ENCODE data around the gene PMM2. TPM values are rescaled to one million over a fixed set of nuclear protein-coding genes. Genes with fewer than 3 reads are reported as not detected.
"Not testable (repeated sequence)": the region's sequence is repeated elsewhere in the genome, so short reads cannot be mapped to it uniquely, and the experiment has no call there.

The PMM2 gene
- total and polyA plus RNA-seq, 12 donors = 7.4 to 81.1 (median 26.3) TPM

DNA sequence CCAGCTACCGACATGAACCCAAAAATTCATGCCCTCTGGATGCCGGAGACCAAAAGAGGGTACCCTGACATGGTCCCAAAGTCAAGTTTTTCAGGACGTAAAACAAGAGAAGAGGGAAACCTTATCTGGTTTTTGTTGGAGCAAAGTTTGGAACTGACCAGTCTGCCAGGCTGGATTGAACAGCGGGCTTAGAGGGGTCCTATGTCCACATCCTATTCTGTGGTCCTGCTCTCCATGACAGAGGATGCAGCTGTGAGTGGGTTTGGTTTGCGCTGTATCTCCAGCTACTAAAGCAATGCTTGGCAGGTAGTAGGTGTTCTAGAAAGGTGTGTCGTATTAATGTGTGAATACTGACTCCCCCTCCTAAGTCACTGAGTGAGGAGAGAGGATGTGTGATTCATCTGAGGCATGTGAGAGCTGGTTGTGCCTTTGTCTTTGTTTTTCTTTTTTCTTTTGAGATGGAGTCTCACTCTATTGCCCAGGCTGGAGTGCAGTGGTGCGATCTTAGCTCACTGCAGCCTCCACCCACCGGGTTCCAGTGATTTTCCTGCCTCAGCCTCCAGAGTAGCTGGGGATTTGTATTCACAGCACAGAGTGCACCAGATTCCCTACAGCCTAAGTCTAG, 31.0 kb downstream of the PMM2 start:
- peaks cover 0 to 4% of the 10 kb centered on the region in 2 donors for H3K4me1 ChIP-seq (replicated peaks in 1 of 2)
- H3K4me3 ChIP-seq = no peak overlapping the region
- no peaks in the 10 kb centered on the region for H3K9me3 ChIP-seq (replicated peaks in 1 of 3)
- WGBS, 4 donors = 94 to 98% (median 96%) methylated on average over 8 of the region's 8 CpGs
- DNase-seq = no peak
- intact Hi-C loops (cut with DNase I) = no loop called here
- H3K36me3 ChIP-seq (replicated peaks in 1 of 2) = peaks cover 0 to 17% of the 10 kb centered on the region in 2 donors
- TF ChIP-seq POLR2A (IDR thresholded peaks at IDR 0.05) (no peak), CTCF (IDR thresholded peaks at IDR 0.05) (no peak)
- no peak overlapping the region for H3K27ac ChIP-seq
- no peaks in the 10 kb centered on the region for H3K27me3 ChIP-seq

DNA sequence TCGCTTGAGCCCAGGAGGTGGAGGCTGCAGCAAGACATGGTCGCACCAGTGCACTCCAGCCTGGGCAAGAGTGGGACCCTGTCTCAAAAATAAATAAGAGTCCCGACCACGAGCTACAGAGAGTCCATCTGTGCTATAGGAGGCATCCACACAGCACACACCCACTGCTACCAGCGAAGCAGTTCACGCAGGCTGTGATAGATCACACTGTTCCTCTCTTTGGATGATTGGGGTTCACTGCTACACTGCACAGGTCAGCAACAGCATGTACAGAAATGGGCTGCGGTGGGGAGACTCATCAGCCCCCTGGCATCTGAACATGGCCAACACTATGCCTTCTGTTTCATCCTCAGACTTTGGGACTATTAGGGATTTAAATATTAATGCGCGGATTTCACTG, 33.8 kb downstream of the PMM2 start:
- DNase-seq = no peak
- 89 to 95% (median 93%) methylated on average over 9 of the region's 9 CpGs for WGBS, 4 donors
- H3K36me3 ChIP-seq (replicated peaks in 1 of 2) = peaks cover 0 to 17% of the 10 kb centered on the region in 2 donors
- TF ChIP-seq CTCF (IDR thresholded peaks at IDR 0.05) (no peak), POLR2A (IDR thresholded peaks at IDR 0.05) (no peak)
- no peaks in the 10 kb centered on the region for H3K9me3 ChIP-seq (replicated peaks in 1 of 3)
- intact Hi-C loops (cut with DNase I) = no loop called here
- peaks cover 0 to 4% of the 10 kb centered on the region in 2 donors for H3K4me1 ChIP-seq (replicated peaks in 1 of 2)
- H3K27ac ChIP-seq = no peak overlapping the region
- H3K4me3 ChIP-seq = no peak overlapping the region
- no peaks in the 10 kb centered on the region for H3K27me3 ChIP-seq

- 81 to 88% (median 86%) methylated on average over 12 to 18 of the region's 18 CpGs for WGBS, 4 donors
- intact Hi-C loops (cut with DNase I) = no loop called here
- Histone ChIP-seq H3K9me3 (replicated peaks in 1 of 3) (no peaks in the 10 kb centered on the region), H3K27me3 (no peaks in the 10 kb centered on the region), H3K36me3 (replicated peaks in 1 of 2) (peaks cover 0 to 17% of the 10 kb centered on the region in 2 donors), H3K4me3 (no peak overlapping the region), H3K27ac (no peak overlapping the region), H3K4me1 (replicated peaks in 1 of 2) (peaks cover 0 to 4% of the 10 kb centered on the region in 2 donors)
- no peak for DNase-seq
- no peak for TF ChIP-seq CTCF (IDR thresholded peaks at IDR 0.05)
Observed at GRCh38 chr16:8831871-8832716, 34.5 kb downstream of the PMM2 start.

GRCh38 chr16:8832717-8833105, 35.1 kb downstream of the PMM2 start:
- Histone ChIP-seq H3K4me3 (no peak overlapping the region), H3K36me3 (replicated peaks in 1 of 2) (peaks cover 0 to 17% of the 10 kb centered on the region in 2 donors), H3K27ac (no peak overlapping the region), H3K9me3 (replicated peaks in 1 of 3) (no peaks in the 10 kb centered on the region), H3K27me3 (no peaks in the 10 kb centered on the region), H3K4me1 (replicated peaks in 1 of 2) (peaks cover 0 to 4% of the 10 kb centered on the region in 2 donors)
- DNase-seq = no peak
- intact Hi-C loops (cut with DNase I) = no loop called here
- TF ChIP-seq POLR2A (IDR thresholded peaks at IDR 0.05) (no peak), CTCF (IDR thresholded peaks at IDR 0.05) (no peak)
- 85 to 94% (median 87%) methylated on average over 16 of the region's 16 CpGs for WGBS, 4 donors

DNA sequence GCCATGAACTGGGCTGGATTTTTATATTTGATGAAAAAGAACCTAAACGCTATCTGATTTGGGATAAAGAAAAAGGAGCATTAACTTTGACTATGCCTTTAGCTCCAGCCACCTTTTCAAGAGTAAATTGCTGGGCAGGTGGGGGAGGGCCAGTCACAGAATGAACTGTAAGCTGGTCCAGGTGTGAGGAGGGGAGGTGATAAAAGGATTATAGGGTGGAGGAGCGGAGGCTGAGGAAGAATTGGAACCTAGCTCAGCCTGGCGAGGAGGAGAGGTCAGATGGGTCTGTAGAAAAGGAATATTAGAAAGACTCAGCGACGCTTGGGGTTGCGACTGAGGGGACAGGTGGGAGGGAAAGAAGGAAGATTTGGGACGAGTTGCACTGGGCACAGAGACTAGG, 39.2 kb downstream of the PMM2 start:
- H3K27ac ChIP-seq; H3K9me3 ChIP-seq (replicated peaks in 1 of 3); intact Hi-C loops (cut with DNase I); H3K36me3 ChIP-seq (replicated peaks in 1 of 2); DNase-seq; H3K27me3 ChIP-seq; H3K4me3 ChIP-seq; H3K4me1 ChIP-seq (replicated peaks in 1 of 2): not testable (repeated sequence)
- WGBS, 4 donors = 87 to 96% (median 90%) methylated on average over 7 of the region's 7 CpGs

- WGBS, 4 donors = 91 to 93% (median 93%) methylated on average over 14 to 15 of the region's 15 CpGs
Observed at GRCh38 chr16:8837594-8837993, 40.0 kb downstream of the PMM2 start.

GRCh38 chr16:8842016-8842415, 44.4 kb downstream of the PMM2 start:
- peak overlapping the region in 1 of 5 donors; percentile 16 for H3K27ac ChIP-seq
- intact Hi-C loops (cut with DNase I); H3K36me3 ChIP-seq (replicated peaks in 1 of 2); H3K9me3 ChIP-seq (replicated peaks in 1 of 3); DNase-seq; H3K4me3 ChIP-seq; H3K4me1 ChIP-seq (replicated peaks in 1 of 2); H3K27me3 ChIP-seq: not testable (repeated sequence)
- 61 to 71% (median 69%) methylated on average over 4 of the region's 4 CpGs for WGBS, 4 donors

More at GRCh38 chr16:8837594-8837993, 40.0 kb downstream of the PMM2 start:
- H3K4me3 ChIP-seq; H3K36me3 ChIP-seq (replicated peaks in 1 of 2); H3K9me3 ChIP-seq (replicated peaks in 1 of 3); H3K4me1 ChIP-seq (replicated peaks in 1 of 2); H3K27ac ChIP-seq; H3K27me3 ChIP-seq; DNase-seq; intact Hi-C loops (cut with DNase I): not testable (repeated sequence)

All from adrenal gland (tissue), 12 donors.